PC-9 (cell line): Measurements from ENCODE around the gene RPS29. TPM values are rescaled to one million over a fixed set of nuclear protein-coding genes. Genes with fewer than 3 reads are reported as not detected.

Experiments used
- BruUV-seq: library from RNA; stranded (reverse); fragments of 400-500 nt; replicated peaks from 2 replicates; lab custom pipeline; 2021; lab: Mats Ljungman, UMichigan
- CTCF ChIA-PET: fragments of 300-600 bp; sonication (Branson Sonifier 250); formaldehyde crosslinking; loops from one replicate; lab custom pipeline; 2022; ENCODE audit warnings: antibody characterized with exemption; lab: Charles Lee
- POLR2A ChIA-PET: fragments of 300-600 bp; sonication (Branson Sonifier 250); formaldehyde crosslinking; loops from one replicate; lab custom pipeline; 2022; ENCODE audit warnings: antibody characterized with exemption; ENCODE audit not compliant: unreplicated experiment; lab: Charles Lee
- DNase-seq, 2 experiments: peaks; one replicate each; pipeline versions ENCODE4 v3.0.0 to v3.0.0-alpha.2; 2015 to 2022; ENCODE audit warnings: mixed read lengths in 1 of 2
- H2AFZ ChIP-seq: fragments of 200-600 bp; sonication (generic); 2 replicates; pipeline ENCODE4 v1.8.1; 2017; ENCODE audit warnings: antibody characterized with exemption
- H3F3A ChIP-seq: fragments of 200-600 bp; sonication (generic); 2 replicates; pipeline ENCODE4 v1.8.1; 2017; ENCODE audit warnings: antibody characterized with exemption, mild to moderate bottlenecking, low read depth; ENCODE audit not compliant: insufficient read depth
- H3K27ac ChIP-seq: fragments of 200-600 bp; sonication (generic); 2 replicates; pipeline ENCODE4 v1.6.1; 2016; ENCODE audit warnings: mixed run types
- H3K27me3 ChIP-seq: fragments of 200-600 bp; sonication (generic); 2 replicates; pipeline ENCODE4 v1.6.1; 2016; ENCODE audit warnings: low read depth, mixed run types; ENCODE audit not compliant: insufficient read depth
- H3K36me3 ChIP-seq: fragments of 200-600 bp; sonication (generic); 2 replicates; pipeline ENCODE4 v1.6.1; 2016; ENCODE audit warnings: low read depth, mixed run types
- H3K4me1 ChIP-seq: fragments of 200-600 bp; sonication (generic); replicated peaks from 2 replicates; pipeline ENCODE4 v1.6.1; 2016; ENCODE audit warnings: mixed run types; ENCODE audit not compliant: insufficient read depth
- H3K4me2 ChIP-seq: fragments of 200-600 bp; sonication (generic); 2 replicates; pipeline ENCODE4 v1.6.1; 2017; ENCODE audit warnings: mixed run types
- H3K4me3 ChIP-seq: fragments of 200-600 bp; sonication (generic); 2 replicates; pipeline ENCODE4 v1.6.1; 2016; ENCODE audit warnings: mixed run types
- H3K79me2 ChIP-seq: fragments of 200-600 bp; sonication (generic); 2 replicates; pipeline ENCODE4 v1.6.1; 2017; ENCODE audit warnings: low read depth, mixed run types
- H3K9me2 ChIP-seq: fragments of 200-600 bp; sonication (generic); 2 replicates; pipeline ENCODE4 v1.8.1; 2017; ENCODE audit warnings: mild to moderate bottlenecking; ENCODE audit not compliant: insufficient read depth
- H3K9me3 ChIP-seq: fragments of 200-600 bp; sonication (generic); 2 replicates; pipeline ENCODE4 v1.8.1; 2016; ENCODE audit warnings: low read depth; ENCODE audit not compliant: insufficient read depth
- H4K20me1 ChIP-seq: fragments of 200-600 bp; sonication (generic); 2 replicates; pipeline ENCODE4 v1.8.1; 2017; ENCODE audit not compliant: insufficient read depth
- EZH2 ChIP-seq: fragments of 200-600 bp; sonication (generic); IDR thresholded peaks from 2 replicates; pipeline ENCODE4 v1.8.0; 2017; ENCODE audit warnings: antibody characterized with exemption, low read depth
- intact Hi-C: fragments of 100-400 bp; cut with micrococcal nuclease; formaldehyde crosslinking; loops from one replicate; pipeline ENCODE4 v1.10.0; 2022; ENCODE audit not compliant: unreplicated experiment
- total RNA-seq: library from RNA; stranded (reverse); gene quantifications from 2 replicates; pipeline ENCODE4 v1.2.3, GENCODE V29; 2021
- TF ChIP-seq, protein P1 (sequence below): fragments of 200-600 bp; sonication (generic); conservative IDR thresholded peaks from 2 replicates; pipeline ENCODE4 v1.6.1; 2017; ENCODE audit warnings: mixed run types, antibody characterized with exemption, mild to moderate bottlenecking, moderate library complexity

The RPS29 gene
- total RNA-seq, 1 experiment from 2014 or later, result 1,294 TPM

DNA sequence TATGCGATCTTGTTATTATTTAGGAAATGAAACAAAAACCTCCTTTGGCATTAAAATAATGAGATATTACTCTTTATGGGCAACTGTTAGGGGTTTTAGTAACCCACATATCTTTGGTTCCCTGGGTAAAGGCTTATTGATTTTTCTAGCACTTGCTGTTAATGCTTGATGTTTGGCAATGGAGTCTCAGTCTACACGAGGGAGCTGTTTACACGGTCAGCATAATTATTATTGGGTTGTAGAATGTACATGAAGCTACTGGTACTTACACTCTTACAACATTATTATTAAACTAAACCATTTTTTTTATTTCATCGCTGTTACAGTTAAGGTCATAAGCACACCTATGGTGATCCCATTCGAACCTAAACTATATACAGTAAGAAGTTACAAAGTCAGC, 12.1 kb downstream of the RPS29 start:
- Histone ChIP-seq H3K27me3 (no peaks in the 10 kb centered on the region), H3K9me3 (peaks cover 4% of the 10 kb centered on the region; the same call in 1 of the 2 replicates), H3K4me1 (no peaks in the 10 kb centered on the region), H3K4me2 (no peak overlapping the region), H4K20me1 (no peaks in the 10 kb centered on the region), H3K4me3 (no peak overlapping the region), H3K27ac (no peak overlapping the region), H3K36me3 (peaks cover 8% of the 10 kb centered on the region; the same call in 1 of the 2 replicates), H3K9me2 (no peaks in the 10 kb centered on the region), H3F3A (peaks cover 16% of the 10 kb centered on the region; the same call in 1 of the 2 replicates), H2AFZ (no peak overlapping the region), H3K79me2 (0 out of 2 replicates have a peak, but pooled peaks cover 2% of the 10 kb centered on the region)
- TF ChIP-seq, protein P1, sequence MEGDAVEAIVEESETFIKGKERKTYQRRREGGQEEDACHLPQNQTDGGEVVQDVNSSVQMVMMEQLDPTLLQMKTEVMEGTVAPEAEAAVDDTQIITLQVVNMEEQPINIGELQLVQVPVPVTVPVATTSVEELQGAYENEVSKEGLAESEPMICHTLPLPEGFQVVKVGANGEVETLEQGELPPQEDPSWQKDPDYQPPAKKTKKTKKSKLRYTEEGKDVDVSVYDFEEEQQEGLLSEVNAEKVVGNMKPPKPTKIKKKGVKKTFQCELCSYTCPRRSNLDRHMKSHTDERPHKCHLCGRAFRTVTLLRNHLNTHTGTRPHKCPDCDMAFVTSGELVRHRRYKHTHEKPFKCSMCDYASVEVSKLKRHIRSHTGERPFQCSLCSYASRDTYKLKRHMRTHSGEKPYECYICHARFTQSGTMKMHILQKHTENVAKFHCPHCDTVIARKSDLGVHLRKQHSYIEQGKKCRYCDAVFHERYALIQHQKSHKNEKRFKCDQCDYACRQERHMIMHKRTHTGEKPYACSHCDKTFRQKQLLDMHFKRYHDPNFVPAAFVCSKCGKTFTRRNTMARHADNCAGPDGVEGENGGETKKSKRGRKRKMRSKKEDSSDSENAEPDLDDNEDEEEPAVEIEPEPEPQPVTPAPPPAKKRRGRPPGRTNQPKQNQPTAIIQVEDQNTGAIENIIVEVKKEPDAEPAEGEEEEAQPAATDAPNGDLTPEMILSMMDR, result no peak
- TF ChIP-seq EZH2, result no peak
- intact Hi-C loops, result no loop called here
- ChIA-PET POLR2A (no interaction called here), CTCF (no interaction called here)
- DNase-seq, result no peak
- BruUV-seq, result no TSS peak

DNA sequence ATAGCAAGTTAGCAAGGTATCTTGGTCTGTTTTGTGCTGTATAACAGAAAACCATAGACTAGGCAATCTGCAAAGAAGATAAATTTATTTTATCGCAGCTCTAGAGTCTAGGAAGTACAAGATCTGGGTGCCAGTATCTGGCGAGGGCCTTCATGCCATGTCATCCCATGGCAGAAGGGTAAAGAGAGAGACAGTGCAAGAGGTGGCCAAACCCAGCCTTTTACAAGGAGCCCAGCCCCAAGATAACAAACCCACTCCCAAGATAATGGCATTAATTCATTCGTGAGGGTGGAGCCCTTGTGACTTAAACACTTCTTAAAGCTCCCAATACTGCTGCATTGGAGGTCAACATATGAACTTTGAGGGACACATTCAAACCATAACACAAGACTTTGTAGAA, 16.9 kb downstream of the RPS29 start:
- Histone ChIP-seq H3K9me3 (peaks cover 4% of the 10 kb centered on the region; the same call in 1 of the 2 replicates), H3F3A (0 out of 2 replicates have a peak, but pooled peaks cover under 1% of the 10 kb centered on the region), H3K4me3 (no peak overlapping the region), H3K79me2 (no peaks in the 10 kb centered on the region), H3K27ac (no peak overlapping the region), H2AFZ (no peak overlapping the region), H3K4me2 (no peak overlapping the region), H3K36me3 (no peaks in the 10 kb centered on the region), H3K9me2 (no peaks in the 10 kb centered on the region), H3K27me3 (no peaks in the 10 kb centered on the region), H4K20me1 (no peaks in the 10 kb centered on the region), H3K4me1 (no peaks in the 10 kb centered on the region)
- CTCF ChIA-PET, result no interaction called here
- no peak for DNase-seq
- no TSS peak for BruUV-seq
- TF ChIP-seq, protein P1, result no peak
- intact Hi-C loops, result no loop called here
- POLR2A ChIA-PET, result no interaction called here

DNA sequence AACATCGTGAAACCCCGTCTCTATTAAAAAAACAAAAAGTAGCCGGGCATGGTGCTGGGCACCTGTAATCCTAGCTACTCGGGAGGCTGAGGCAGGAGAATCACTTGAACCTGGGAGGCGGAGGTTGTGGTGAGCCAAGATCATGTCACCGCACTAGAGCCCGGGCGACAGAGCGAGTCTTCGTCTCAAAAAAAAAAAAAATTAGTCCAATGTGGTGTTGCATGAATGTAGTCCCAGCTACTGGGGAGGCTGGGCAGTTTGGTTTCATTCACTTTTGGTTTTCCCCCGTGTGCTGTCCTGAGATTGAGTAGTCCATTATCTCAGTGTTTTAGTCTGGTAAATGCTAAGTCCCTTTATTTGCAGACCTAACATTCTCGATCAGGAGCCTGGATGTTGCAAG, 19.5 kb downstream of the RPS29 start:
- H3K4me3 ChIP-seq, result no peak overlapping the region
- no peaks in the 10 kb centered on the region for H3K4me1 ChIP-seq
- no peaks in the 10 kb centered on the region for H3F3A ChIP-seq
- no peaks in the 10 kb centered on the region for H4K20me1 ChIP-seq
- ChIA-PET CTCF (no interaction called here), POLR2A (no interaction called here)
- H3K4me2 ChIP-seq, result no peak overlapping the region
- intact Hi-C loops, result no loop called here
- H3K79me2 ChIP-seq, result no peaks in the 10 kb centered on the region
- DNase-seq, result no peak
- TF ChIP-seq EZH2, result no peak
- TF ChIP-seq, protein P1, result no peak
- no peaks in the 10 kb centered on the region for H3K27me3 ChIP-seq
- BruUV-seq, result no TSS peak
- no peak overlapping the region for H3K27ac ChIP-seq
- no peaks in the 10 kb centered on the region for H3K36me3 ChIP-seq
- H3K9me3 ChIP-seq, result no peaks in the 10 kb centered on the region
- H3K9me2 ChIP-seq, result no peaks in the 10 kb centered on the region
- H2AFZ ChIP-seq, result no peak overlapping the region
